Cardiac fibroblast (primary cell): Measurements from ENCODE around the gene LY9.

Experiments used
- DNase-seq, 2 donors: peaks; one replicate each; pipeline versions ENCODE4 v3.0.0 to v3.0.0-alpha.2; 2010; ENCODE audit warnings: low read depth in 2 of 2
- H3K4me3 ChIP-seq, 2 donors: replicated peaks in 1 of 2; 1 replicate in 1 of 2; 2 replicates in 1 of 2; pipeline ENCODE4 v1.5.1; 2011; ENCODE audit warnings: low read depth in 2 of 2, low read length in 2 of 2, mild to moderate bottlenecking in 2 of 2, moderate library complexity in 1 of 2
- CTCF ChIP-seq: IDR thresholded peaks from one replicate; pipeline ENCODE4 v1.5.1; 2011; ENCODE audit warnings: low read depth, mild to moderate bottlenecking, low read length, inconsistent platforms

LY9 gene

GRCh38 chr1:160768295-160768657 is 27.7 kb upstream of the LY9 start:
- no peak overlapping the region for H3K4me3 ChIP-seq
- peak; percentile 6 to 22 for DNase-seq
- TF ChIP-seq CTCF: peak; percentile 38

GRCh38 chr1:160772331-160772730 is 23.6 kb upstream of the LY9 start:
- no peak for TF ChIP-seq CTCF
- H3K4me3 ChIP-seq: no peak overlapping the region
- no peak for DNase-seq

GRCh38 chr1:160773093-160773492 is 22.9 kb upstream of the LY9 start:
- no peak overlapping the region for H3K4me3 ChIP-seq
- no peak for DNase-seq
- TF ChIP-seq CTCF: no peak

- no peak overlapping the region for H3K4me3 ChIP-seq
- TF ChIP-seq CTCF: no peak
- DNase-seq: no peak
Measured at GRCh38 chr1:160774886-160775719, 20.9 kb upstream of the LY9 start.

GRCh38 chr1:160776178-160776577 is 19.8 kb upstream of the LY9 start:
- no peak for DNase-seq
- no peak for TF ChIP-seq CTCF
- H3K4me3 ChIP-seq: no peak overlapping the region

- peak; percentile 1 to 35 for DNase-seq
- H3K4me3 ChIP-seq: no peak overlapping the region
- no peak for TF ChIP-seq CTCF
Measured at GRCh38 chr1:160777486-160778089, 18.4 kb upstream of the LY9 start.
